Measurements from ENCODE around the gene STEAP4.
"Not testable (repeated sequence)": the region's sequence is repeated elsewhere in the genome, so short reads cannot be mapped to it uniquely, and the experiment has no call there.

DNA sequence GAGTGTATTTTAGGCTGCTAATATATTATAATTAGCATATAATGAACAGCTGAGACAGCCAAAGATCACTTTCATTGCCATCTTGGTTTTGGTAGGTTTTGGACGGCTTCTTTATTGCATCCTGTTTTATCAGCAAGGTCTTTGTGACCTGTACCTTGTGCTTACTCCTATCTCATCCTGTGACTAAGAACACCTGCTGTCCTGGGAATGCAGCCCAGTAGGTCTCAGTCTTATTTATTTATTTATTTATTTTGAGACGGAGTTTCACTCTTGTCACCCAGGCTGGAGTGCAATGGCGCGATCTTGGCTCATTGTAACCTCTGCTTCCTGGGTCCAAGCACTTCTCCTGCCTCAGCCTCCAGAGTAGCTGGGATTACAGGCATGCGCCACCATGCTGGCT lies 31.8 kb downstream of the STEAP4 start:
- TF ChIP-seq ZFP62, ZNF792 (CRISPR knock-in tag; IDR thresholded peaks at IDR 0.05): not testable (repeated sequence)
- TF ChIP-seq, protein P1, sequence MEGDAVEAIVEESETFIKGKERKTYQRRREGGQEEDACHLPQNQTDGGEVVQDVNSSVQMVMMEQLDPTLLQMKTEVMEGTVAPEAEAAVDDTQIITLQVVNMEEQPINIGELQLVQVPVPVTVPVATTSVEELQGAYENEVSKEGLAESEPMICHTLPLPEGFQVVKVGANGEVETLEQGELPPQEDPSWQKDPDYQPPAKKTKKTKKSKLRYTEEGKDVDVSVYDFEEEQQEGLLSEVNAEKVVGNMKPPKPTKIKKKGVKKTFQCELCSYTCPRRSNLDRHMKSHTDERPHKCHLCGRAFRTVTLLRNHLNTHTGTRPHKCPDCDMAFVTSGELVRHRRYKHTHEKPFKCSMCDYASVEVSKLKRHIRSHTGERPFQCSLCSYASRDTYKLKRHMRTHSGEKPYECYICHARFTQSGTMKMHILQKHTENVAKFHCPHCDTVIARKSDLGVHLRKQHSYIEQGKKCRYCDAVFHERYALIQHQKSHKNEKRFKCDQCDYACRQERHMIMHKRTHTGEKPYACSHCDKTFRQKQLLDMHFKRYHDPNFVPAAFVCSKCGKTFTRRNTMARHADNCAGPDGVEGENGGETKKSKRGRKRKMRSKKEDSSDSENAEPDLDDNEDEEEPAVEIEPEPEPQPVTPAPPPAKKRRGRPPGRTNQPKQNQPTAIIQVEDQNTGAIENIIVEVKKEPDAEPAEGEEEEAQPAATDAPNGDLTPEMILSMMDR (CRISPR knock-in tag; IDR thresholded peaks at IDR 0.05): not testable (repeated sequence)
